Sciatic nerve (tissue), 2 donors: Measurements from ENCODE around the gene ADH1A. TPM values are rescaled to one million over a fixed set of nuclear protein-coding genes. Genes with fewer than 3 reads are reported as not detected.
"Not testable (repeated sequence)": the region's sequence is repeated elsewhere in the genome, so short reads cannot be mapped to it uniquely, and the experiment has no call there.

Source experiments
- ATAC-seq: fragments of 200-7000 bp; cut with Tn5 transposase; one replicate; pipeline ENCODE4 v1.9.1; 2020; ENCODE audit warnings: mild to moderate bottlenecking, moderate library complexity
- DNase-seq: peaks from one replicate; pipeline ENCODE4 v3.0.0-alpha.2; 2020; ENCODE audit warnings: low spot score
- intact Hi-C: fragments of 100-400 bp; cut with DNase I; formaldehyde crosslinking; loops from one replicate; pipeline ENCODE4 v1.14.2; 2022
- total RNA-seq: library from RNA; stranded (reverse); fragmentation: NEBNext Ultra II Directional; extraction: Animal tissue kit (Norgen Biotek cat#: 25700); gene quantifications from one replicate; pipeline ENCODE4 v1.2.1, GENCODE V29; 2021
- donor health status: DM: no; HTN: no; CAD: no.
- donor health status: DM: no; HTN: no; CAD: no.

The ADH1A gene
- total RNA-seq: 2.8 TPM

DNA sequence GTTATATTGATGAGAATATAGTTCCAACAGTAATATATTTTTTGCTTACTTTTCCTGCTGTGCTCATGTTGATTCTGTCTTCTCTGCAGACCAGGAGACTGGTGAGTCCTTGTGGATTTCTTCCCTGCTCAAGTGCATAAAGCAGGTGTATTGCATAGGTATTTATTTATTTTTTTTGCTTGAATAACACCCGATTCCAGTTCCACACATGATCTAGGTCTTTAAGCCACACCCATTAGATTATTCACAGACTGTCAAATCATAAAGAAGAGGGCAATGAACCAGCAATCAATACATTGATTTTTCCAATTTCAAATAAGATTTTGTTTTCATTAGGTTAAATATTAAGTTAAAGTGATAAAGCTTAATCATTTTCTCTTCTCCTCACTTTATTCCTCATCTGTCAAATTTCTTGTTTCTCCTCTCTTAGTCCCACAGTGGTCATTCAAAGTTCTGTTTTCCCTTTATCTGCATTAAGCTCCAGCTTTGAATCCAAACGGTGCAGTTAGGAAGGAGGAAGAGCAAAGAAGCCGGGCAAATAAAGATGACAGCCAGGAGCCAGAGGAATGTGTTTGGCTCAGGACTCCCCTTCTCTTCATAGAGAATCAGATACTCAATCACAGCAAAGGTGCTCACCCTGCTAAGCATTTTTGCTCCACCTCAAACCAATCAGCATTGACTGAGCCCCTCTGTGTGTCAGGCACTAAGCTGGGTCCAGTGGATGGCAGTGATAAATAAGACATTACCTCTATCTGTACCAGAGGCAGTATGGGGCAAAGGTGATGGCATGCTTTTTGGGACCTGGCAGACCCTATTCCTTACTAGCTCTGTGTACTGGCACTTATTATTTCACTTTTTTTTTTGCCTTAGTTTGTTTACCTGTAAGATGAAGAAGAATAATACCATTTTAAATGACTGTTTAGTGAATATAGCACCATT lies at the start of gene ADH1A:
TSS of gene ADH1A (minus strand) at position 138 of the 939 bp plus-strand sequence. CDS start at position 67, 71 bp downstream.
- peak; percentile 39 for ATAC-seq
- no peak for DNase-seq
- intact Hi-C loops: no loop called here

DNA sequence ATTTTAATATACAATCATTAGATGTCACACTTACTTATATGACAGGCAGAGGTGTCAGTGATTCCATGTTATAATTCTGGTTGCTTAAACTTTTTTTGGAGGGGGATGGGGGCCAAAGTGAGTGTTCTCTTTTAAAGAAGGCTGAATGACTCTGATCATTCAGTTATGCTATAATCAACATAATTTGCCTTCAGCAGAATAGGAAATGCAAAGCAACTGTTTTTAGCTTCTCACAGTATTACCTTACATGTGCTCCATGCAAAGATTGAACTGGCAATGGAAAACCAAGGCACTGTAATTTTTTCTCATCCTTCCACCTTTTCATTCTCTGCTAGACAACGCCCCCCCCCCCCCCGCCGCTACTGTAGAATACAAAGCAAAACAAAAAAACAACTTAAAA lies 48.4 kb upstream of the ADH1A start:
- DNase-seq (no peak), ATAC-seq (no peak)
- intact Hi-C loops: no loop called here

DNA sequence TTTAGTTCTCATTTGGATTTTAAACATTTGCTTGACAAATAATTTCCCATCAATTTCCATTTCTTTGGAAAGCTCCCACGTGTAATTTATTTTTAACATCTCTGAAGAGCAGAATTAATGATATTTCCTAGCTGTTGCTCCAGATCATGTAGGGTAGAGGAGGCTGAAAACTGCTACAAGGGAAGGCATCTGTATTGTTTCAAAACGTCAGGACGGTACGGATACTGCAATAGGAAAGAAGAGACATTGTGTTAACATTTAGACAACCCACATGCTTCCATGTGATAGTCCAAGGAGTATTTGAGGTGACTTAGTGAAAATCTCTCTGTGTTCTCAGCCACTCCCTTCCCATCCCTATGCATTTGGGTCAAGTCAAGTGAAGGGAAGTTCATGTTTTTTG lies 45.8 kb upstream of the ADH1A start:
- intact Hi-C loops: no loop called here

GRCh38 chr4:99334880-99335279 lies 44.1 kb upstream of the ADH1A start:
- ATAC-seq (peak; percentile 18), DNase-seq (no peak)
- intact Hi-C loops: no loop called here

More for the DNA sequence above, 45.8 kb upstream of the ADH1A start:
- DNase-seq (no peak), ATAC-seq (no peak)

DNA sequence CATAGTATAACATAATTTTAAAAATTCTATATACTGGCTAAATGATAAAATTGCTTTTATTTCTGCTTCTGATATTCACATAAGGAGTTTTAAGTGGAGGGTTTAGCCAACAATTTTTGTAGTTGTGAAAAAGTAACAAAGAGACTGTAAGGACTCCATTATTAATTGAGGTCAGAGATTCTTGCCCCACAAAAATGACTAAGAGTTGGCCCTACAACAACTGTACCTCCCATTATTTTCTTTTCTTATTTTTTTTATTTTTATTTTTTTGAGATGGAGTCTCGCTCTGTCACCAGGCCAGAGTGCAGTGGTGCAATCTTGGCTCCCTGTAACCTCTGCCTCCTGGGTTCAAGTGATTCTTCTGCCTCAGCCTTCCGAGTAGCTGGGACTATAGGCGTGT lies 39.9 kb upstream of the ADH1A start:
- intact Hi-C loops: no loop called here
- ATAC-seq (peak; percentile 72), DNase-seq (no peak)

- intact Hi-C loops: no loop called here
- DNase-seq: no peak
- no peak for ATAC-seq
Measured at GRCh38 chr4:99329876-99330275, 39.1 kb upstream of the ADH1A start.

- DNase-seq (peak; percentile 77), ATAC-seq (peak; percentile 82)
- intact Hi-C loops: no loop called here
Measured at GRCh38 chr4:99324979-99325378, 34.2 kb upstream of the ADH1A start.

DNA sequence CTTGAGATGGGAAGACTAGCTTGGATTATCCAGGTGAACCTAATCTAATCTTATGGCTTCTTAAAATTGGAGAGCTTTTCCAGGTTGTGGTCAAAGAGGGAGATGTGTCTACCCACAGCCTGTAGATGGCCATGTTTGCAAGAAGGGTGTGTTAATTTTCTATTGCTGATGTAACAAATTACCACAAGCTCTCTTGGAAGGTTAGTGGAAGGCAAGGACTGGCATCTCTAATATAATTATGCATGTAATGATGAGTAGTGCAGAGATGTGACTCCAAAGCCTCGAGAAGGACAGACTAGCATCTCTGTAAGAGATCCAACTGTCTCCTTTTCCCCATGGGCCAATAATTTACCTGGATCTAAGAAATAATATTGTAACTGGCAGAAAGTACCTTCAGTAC lies 33.6 kb upstream of the ADH1A start:
- DNase-seq: no peak
- intact Hi-C loops: no loop called here
- ATAC-seq: no peak

DNA sequence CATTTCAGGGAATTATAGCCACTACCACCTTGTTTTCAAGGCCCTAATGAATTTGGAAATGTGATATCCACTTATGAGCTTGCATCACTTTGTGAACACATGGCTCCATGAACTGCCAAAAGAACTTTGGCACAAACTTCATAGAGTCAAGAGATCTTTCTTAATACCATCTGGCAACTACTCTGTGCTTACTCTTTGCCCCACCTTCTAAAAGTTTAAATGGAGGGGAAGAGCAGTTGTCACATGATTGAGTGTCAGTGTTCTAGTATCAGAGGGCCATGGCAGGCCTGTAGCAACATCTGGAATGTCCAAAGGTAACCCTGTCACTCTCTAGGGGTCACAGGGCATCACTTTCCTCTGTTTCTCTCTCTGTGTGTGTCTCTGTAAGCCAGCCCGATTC lies 33.0 kb upstream of the ADH1A start:
- intact Hi-C loops: no loop called here
- peak; percentile 89 for ATAC-seq
- DNase-seq: no peak

DNA sequence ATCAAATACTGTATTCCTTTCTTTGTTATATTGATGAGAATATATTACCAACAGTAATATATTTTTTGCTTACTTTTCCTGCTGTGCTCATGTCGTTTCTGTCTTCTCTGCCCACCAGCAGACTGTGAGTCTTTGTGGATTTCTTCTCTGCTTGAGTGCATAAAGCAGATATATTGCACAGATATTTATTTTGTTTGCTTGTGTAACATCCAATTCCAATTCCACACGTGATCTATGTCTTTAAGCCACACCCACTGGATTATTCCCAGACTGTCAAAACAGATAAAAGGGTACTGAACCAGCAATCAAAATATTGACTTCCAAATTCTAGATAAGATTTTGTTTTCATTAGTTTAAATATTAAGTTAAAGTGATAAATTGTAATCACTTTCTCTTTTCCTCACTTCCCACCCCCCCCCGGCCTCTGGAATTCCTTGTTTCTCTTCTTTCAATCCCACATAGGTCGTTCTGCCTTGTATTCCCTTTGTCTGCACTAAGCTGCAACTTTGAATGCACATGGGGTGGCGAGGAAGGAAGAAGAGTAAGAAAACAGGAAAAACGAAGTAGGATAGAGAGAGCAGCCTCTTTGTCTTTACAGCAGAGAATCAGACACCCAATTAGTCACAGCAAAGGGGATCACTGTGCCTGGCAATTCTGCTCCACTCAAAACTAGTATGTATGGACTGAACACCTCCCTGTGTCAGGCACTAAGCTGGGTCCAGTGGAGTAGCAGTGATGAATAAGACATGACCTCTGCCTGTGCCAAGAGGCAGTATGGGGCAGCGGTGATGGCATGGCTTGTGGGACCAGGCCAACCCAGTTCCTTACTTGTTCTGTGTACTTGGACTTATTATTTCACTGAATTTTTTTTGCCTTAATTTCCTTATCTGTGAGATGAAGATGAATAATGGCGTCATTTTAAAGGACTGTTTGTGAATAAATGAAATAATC lies 30.7 kb upstream of the ADH1A start, which contains the start of gene ADH1B:
TSS of gene ADH1B (minus strand) at position 161 of the 951 bp plus-strand sequence. CDS start at position 91, 70 bp downstream.
- ATAC-seq: peak; percentile 58
- intact Hi-C loops: no loop called here
- DNase-seq: no peak

DNA sequence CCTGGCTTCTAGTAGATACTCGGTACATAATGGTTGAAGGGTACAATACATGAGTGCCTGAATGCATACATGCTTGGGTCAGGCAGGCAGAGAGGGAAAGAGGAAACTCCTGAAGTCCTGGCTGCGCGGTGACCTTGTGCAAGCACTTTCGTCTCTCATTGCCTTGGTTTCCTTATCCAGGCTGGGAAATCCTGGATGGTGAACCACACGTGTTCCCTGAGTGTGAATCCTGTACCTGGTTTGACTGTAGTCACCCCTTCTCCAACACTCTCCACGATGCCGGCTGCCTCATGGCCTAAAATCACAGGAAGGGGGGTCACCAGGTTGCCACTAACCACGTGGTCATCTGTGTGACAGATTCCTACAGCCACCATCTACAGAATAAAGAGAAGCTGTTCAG lies 27.0 kb upstream of the ADH1A start:
- DNase-seq, intact Hi-C loops, ATAC-seq: not testable (repeated sequence)

GRCh38 chr4:99317354-99317753 lies 26.6 kb upstream of the ADH1A start:
- DNase-seq (no peak), ATAC-seq (no peak)
- intact Hi-C loops: no loop called here

DNA sequence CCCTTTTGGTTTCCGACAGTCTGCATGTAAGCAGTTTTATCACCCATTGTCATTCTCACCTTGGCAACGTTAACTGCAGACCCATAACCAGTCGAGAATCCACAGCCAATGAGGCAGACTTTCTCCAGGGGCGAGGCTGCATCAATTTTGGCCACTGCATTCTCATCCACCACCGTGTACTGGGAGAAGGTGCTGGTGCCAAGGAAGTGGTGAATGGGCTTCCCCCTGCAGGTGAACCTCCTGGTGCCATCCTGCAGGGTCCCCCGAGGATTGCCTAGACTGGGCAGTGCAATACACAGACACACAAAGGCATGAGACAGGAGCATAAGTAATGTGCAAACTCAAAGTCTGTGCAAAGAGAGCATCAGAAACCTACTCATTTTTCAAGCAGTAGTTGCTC lies 25.1 kb upstream of the ADH1A start:
- intact Hi-C loops: no loop called here
- ATAC-seq: no peak
- DNase-seq: no peak

DNA sequence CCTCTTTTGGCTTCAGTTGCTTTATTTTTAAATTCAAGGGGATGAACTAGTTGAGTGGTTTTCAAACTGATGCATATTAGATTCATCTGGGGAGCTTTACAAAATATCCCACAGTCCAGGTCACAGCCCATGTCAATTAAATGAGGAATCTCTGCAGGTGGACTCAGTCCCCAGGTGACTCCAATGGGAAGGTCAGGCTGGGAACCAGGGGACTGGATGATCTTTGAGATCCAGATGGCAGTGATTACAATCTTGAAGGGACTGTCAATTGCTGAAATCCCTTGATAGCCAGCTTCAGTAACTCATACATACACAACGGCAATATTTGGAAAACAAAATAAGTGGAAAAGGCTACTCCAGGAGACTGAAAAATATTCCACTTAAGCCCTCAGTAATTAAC lies 23.4 kb upstream of the ADH1A start:
- ATAC-seq (peak; percentile 11), DNase-seq (no peak)
- intact Hi-C loops: no loop called here

DNA sequence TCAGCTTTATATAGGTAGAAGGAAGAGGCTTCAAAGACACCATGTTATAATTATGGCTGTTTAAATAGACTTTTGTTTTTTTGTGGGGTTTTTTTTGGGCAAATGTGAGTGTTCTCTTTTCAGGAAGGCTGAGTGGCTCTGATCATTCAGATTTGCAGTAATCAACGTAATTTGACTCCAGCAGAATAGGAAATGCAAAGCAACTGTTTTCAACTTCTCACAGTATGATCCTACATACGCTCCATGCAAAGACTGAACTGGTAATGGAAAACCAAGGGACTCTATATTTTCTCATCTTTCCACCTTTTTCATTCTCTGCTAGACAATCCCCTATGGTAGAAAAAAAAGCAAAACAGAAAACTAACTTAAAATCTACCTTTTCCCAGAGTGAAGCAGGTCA lies 19.6 kb upstream of the ADH1A start:
- intact Hi-C loops: no loop called here
- DNase-seq (no peak), ATAC-seq (no peak)

DNA sequence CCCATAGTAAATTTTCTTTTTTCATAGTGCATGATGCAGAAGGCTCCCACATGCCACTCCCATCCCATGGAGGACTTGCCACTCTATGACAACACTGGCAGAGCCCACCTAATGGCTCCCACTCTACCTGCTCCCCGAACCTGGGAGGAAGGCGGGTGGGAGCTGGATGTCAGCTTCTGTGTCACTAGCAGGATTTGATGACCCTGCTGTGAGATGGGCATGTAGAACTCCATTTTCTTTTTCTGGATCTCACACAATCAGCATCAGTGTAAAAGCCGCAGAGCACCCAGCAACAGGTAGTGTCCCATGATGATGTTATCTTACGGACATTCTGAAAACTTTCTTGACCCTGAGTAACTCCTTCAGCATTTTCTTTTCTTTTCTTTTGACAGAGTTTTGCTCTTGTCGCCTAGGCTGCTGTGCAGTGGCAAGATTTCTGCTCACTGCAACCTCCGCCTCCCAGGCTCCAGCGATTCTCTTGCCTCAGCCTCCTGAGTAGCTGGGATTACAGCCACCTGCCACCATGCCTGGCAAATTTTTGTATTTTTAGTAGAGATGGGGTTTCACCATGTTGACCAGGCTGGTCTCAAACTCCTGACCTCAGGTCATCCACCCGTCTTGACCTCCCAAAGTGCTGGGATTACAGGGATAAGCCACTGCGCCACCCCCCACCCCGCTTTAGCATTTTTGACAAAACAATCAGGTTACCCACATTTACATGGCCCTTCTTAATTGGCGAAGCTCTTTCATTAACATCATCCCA lies 15.0 kb upstream of the ADH1A start:
- ATAC-seq (peak; percentile 44), DNase-seq (peak; percentile 57)
- intact Hi-C loops: no loop called here

DNA sequence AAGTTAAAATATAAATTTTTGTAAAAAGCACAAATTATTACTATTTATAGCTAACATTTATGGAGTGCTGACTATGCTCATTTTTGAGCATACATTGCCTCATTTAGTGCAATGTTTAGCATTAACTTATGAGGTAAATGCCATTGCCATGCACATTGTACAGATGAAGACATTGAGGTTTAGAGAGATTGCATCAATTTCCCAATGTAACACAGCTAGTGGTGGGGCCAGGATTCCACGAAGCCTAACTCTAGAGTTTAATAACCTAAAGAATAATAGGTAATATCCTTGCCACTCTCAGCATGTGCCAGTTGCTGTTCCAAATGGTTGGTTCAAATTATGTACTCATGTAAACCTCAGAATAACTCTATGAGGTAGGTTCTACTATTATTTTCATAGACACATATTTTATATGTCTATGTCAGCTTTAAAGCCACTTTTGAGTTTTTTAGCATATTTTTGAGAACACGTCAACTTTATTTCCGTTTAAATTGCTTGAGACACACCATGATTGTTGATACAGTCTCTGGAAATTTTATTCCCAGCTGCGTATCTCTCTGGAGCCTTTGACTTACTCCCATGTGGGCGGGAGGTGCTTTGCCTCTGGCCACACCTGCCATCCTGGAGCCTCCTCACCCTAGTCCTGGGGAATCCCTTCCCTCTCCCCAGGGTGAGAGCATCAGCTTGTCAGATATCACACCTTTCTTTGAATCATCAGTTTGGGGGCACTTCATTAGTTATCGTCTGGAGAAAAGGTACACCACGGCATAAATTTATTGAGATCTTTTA lies 10.8 kb upstream of the ADH1A start:
- ATAC-seq: no peak

DNA sequence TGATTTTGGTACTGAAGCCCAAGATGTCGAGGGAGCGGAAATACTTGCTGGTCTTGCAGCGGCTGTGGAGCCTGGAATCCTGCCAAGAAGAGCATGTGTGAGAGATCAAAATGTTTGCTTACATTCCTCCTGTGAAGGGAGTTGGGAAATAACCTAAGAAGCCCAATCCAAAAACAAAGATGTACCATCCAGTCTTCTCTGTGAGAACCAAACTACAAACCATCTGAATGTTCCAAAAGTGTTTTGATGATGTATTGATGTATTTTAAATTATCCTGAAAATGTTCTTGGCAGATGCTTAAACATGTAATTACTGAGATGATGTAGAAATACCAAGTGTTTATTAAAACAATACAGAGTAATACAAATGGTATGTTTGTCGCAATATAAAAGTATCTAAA lies 10.1 kb upstream of the ADH1A start:
- ATAC-seq (peak; percentile 92), DNase-seq (peak; percentile 91)
- intact Hi-C loops: no loop called here

More for the DNA sequence above, 10.8 kb upstream of the ADH1A start:
- DNase-seq: no peak
- intact Hi-C loops: no loop called here
